Measurements from ENCODE around the gene MMP11. TPM values are rescaled to one million over a fixed set of nuclear protein-coding genes. Genes with fewer than 3 reads are reported as not detected.

The MMP11 gene
- total RNA-seq, 1 donor from 2014 or later: 0.70 TPM

DNA sequence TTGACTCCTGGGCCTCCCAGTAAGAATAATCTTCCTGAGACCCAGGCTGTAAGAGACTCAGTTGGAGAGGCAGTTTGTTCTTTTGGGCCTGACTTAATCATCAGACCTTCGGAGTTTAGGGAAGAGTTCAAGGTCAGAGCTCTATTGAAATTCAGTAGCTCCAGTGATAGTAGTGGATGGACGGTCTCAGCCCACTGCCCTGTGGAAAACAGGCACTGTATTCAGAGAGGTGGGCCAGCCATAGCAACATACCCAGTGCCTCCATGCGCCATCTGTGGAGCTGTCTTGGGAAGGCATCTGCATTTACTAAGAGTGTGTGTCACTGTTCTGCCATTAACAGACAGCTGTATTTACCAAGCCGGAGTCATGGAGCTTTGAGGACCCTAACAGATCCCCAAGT lies 17.0 kb downstream of the MMP11 start:
- no peak overlapping the region for H3K4me3 Mint-ChIP-seq
- intact Hi-C loops (cut with micrococcal nuclease): no loop called here

DNA sequence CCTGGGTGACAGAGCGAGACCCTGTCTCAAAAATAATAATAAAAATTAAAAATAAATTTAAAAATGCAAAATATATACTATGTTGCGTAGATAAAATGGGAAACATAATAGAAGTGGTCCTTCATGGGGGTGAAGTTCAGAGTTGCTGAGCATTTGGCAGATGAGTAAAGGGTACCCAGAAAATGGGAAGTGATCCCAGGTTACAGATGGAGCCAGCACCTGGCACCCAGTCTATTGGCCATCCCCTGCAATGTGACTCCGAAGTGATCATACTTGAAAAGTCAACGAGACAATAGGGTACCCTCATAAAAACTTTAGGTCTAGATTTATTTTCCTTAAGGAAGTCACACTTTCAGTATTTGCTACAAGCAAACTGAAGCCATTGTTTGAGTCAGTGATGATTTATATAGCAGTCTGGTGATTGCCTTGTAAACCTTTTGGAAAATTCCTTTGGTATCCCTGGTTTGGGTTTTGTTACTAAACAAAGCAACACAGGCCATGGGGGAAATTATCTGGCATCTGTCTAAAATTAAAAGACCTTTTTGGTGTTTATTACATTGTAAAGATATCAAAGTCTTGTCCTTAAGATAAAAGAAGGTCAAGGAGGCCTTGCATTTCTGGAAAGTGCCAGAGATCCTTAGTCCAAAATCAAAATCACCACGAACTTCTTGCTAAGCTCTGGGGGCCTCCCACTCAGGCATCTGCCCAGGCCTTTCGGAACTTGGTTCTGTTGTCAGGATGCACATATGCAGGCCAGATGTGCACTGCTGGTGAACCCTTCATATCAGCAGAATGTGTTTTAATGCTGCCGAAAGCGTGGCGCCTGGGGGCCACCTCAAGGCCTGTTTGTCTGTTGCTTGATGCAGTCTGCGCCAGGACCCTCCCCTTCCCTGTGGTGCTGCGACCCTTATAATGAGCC lies 18.4 kb downstream of the MMP11 start:
- H3K36me3 Mint-ChIP-seq (ENCODE audit: low read depth): peaks cover 27% of the 10 kb centered on the region
- intact Hi-C loops (cut with micrococcal nuclease): no loop called here
- DNase-seq: no peak
- peaks cover 29% of the 10 kb centered on the region for H3K4me1 Mint-ChIP-seq
- no peak overlapping the region for H3K27ac Mint-ChIP-seq
- H3K9me3 Mint-ChIP-seq: no peaks in the 10 kb centered on the region
- no peaks in the 10 kb centered on the region for H3K27me3 Mint-ChIP-seq
- H3K4me3 Mint-ChIP-seq: no peak overlapping the region

More for the DNA sequence above, 17.0 kb downstream of the MMP11 start:
- Mint-ChIP-seq H3K4me1 (peaks cover 32% of the 10 kb centered on the region), H3K27ac (no peak overlapping the region), H3K9me3 (no peaks in the 10 kb centered on the region), H3K27me3 (no peaks in the 10 kb centered on the region), H3K36me3 (ENCODE audit: low read depth) (peaks cover 18% of the 10 kb centered on the region)
- DNase-seq: no peak

DNA sequence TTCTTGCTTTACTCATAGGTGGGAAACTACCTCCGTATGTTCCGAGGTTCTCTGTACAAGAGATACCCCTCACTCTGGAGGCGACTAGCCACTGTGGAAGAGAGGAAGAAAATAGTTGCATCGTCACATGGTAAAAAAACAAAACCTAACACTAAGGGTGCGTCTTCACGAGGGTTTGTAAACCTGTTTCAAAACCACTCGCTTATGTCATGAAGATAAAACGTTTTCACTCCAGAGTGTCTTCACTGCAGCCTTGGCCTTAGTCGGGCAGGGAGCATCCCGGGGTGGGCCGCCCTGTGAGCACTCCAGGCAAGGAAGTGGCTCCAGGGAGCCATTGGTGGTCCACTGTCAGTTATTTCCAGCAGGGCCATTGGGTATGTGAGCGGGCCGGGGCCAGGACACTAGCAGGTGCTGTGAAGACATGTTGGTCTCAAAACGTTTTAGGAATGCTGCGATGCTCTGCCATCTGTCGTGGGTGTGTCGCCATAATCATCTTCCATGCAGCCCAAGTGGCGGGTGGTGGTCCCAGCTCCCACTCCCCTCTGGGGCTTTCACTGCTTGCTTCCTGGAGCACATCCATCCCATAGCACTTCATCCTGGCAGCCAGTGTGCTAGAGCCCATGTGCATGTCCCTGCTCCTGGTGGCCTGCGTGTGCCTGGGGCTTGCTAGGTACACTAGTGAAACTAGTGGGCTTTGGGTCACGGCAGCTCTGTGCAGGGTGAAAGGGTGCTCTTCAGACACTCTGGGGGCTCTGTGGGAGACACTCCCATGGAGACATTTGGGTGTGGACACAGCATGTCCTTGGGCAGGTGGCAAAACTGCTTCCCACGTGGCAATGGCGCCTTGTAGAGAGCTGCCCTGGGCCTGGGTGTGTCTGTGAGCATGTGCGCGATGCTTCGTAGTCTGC lies 19.3 kb downstream of the MMP11 start:
- Mint-ChIP-seq H3K4me1 (peaks cover 23% of the 10 kb centered on the region), H3K9me3 (no peaks in the 10 kb centered on the region), H3K27ac (no peak overlapping the region), H3K27me3 (no peaks in the 10 kb centered on the region), H3K4me3 (no peak overlapping the region), H3K36me3 (ENCODE audit: low read depth) (peaks cover 35% of the 10 kb centered on the region)
- DNase-seq: no peak
- intact Hi-C loops (cut with micrococcal nuclease): no loop called here

DNA sequence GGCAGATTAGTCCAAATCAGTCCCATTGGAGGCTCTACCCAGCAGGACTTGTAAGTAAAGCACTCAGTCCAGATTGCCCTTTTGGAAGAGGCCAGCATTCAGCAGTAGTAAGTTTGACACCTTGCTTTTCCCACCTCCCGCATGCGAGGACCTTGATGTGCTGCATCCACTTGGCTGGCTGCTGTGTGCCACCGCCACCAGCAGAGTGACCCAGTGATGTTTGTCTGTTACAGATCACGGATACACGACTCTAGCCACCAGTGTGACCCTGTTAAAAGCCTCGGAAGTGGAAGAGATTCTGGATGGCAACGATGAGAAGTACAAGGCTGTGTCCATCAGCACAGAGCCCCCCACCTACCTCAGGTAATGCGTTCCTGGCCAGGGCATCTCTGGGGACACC lies 20.7 kb downstream of the MMP11 start:
- Mint-ChIP-seq H3K27me3 (no peaks in the 10 kb centered on the region), H3K9me3 (no peaks in the 10 kb centered on the region), H3K27ac (no peak overlapping the region), H3K4me1 (peaks cover 17% of the 10 kb centered on the region), H3K4me3 (no peak overlapping the region), H3K36me3 (ENCODE audit: low read depth) (peaks cover 41% of the 10 kb centered on the region)
- intact Hi-C loops (cut with micrococcal nuclease): no loop called here
- DNase-seq: no peak

DNA sequence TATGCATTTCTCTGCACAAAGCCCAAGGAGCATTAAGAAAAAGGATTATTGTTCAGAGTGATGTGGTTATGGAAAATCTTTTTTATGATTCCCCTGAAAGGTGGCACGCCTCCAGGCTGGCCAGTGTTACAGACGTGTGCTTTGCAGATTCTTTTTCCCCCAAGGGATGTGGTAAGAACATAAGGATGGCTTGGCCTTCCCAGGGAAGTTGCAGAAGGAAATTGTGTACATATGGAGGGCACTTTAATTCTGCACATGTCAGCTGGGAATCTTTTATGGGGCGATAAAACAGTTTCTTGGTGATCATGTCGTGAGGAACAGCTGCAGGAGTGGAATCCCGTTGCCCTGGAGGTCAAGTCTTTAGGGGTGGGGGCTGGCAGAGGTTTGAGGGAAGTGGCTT lies 23.8 kb downstream of the MMP11 start:
- Mint-ChIP-seq H3K4me3 (no peak overlapping the region), H3K27ac (no peak overlapping the region), H3K27me3 (no peaks in the 10 kb centered on the region), H3K9me3 (no peaks in the 10 kb centered on the region), H3K36me3 (ENCODE audit: low read depth) (peaks cover 52% of the 10 kb centered on the region), H3K4me1 (peaks cover 9% of the 10 kb centered on the region)
- DNase-seq: no peak
- intact Hi-C loops (cut with micrococcal nuclease): no loop called here

DNA sequence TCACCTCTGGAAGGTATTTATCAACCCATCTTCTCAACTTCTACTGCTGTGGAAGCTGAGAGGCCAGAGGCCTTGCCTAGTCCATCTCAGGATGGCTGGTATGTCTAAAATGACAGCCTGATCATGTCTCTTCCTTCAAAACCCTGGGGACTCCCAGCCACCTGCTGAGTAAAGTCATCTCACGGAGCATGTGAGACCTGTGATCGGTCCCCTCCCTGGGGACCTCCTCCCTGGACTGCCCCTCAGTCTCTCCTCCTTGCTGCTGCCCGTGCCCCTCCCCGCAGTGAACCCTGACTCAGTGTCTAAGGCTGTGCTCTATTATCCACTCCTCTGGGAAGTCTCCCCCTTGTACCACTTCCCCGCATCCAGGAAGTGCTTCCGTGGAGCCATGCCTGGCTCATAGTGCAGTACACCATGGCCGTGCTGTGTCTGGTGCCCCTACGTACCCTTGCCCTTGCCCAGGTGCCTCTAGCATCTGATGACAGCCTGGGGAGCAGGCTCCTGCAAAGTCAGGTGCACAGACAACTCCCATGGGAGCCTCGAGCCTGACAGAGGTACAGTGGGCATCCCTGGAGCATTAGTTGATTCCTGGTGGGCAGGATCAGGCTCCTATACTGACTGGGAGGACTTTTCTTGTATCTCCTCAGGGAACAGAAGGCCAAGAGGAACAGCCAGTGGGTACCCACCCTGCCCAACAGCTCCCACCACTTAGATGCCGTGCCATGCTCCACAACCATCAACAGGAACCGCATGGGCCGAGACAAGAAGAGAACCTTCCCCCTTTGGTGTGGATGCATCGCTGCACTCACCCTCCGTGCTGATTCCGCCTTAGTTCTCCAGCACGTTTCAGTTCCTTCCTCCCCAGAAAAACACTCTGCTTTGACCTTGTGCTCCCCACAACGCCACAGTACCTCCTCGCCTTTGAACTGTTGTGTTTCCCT lies 27.9 kb downstream of the MMP11 start:
- Mint-ChIP-seq H3K4me3 (no peak overlapping the region), H3K9me3 (no peaks in the 10 kb centered on the region), H3K36me3 (ENCODE audit: low read depth) (peaks cover 62% of the 10 kb centered on the region), H3K27ac (peak overlapping the region; percentile 35), H3K4me1 (no peaks in the 10 kb centered on the region), H3K27me3 (no peaks in the 10 kb centered on the region)
- DNase-seq: no peak
- intact Hi-C loops (cut with micrococcal nuclease): no loop called here

DNA sequence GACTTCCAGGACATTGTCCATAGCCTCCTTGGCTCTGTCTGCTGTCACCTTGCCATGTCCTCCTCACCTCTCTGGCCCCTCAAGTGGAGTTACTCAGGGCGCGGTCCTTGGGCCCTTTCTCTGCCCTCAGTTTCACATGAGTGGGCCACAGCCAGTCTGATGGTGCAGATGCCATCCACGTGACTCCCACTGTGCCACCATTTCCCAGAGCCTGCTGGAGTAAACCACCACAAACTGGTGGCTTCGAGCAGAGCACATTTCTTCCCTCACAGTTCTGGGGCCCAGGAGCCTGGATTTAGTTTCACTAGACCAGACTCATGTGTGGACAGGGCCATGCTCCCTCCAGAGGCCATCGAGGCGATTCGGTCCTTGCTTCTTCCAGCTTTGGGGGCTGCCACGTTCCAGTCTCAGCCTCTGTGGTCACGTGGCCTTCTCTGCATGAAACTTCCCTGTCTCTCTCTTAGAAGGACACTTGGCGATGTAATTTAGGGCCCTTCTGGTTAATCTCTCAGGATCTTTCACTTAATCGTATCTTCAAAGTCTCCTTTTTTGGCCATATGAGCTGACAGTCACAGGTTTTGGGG lies 28.7 kb downstream of the MMP11 start:
- no peak overlapping the region for H3K4me3 Mint-ChIP-seq
- intact Hi-C loops (cut with micrococcal nuclease): no loop called here
- H3K4me1 Mint-ChIP-seq: no peaks in the 10 kb centered on the region
- H3K9me3 Mint-ChIP-seq: no peaks in the 10 kb centered on the region
- no peaks in the 10 kb centered on the region for H3K27me3 Mint-ChIP-seq
- no peak for DNase-seq
- H3K36me3 Mint-ChIP-seq (ENCODE audit: low read depth): peaks cover 64% of the 10 kb centered on the region
- peak overlapping the region; percentile 35 for H3K27ac Mint-ChIP-seq

DNA sequence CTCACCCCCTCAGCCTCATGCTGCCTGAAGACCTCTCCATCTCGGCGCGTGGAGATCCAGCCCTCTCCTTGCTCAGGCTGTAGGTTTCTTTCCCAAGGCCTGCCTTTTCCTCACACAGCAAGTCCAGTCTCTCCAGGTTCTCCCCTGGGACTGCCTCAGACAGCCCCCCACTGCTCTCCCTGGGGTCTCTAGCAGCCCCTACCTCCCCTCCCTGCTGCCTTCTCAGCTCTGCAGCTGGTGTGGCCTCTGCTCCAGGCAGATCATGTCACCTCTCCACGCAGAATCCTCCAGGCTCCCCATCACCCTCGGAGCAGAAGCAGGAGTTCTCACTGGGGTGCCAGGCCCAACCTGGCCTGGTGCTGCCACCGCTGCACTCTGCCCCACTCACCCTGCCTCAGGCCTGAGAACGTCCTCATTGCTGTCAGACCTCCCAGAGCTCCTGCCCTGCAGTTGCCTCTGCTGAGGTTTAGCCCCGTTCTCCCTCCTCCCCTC lies 29.3 kb downstream of the MMP11 start:
- Mint-ChIP-seq H3K4me1 (no peaks in the 10 kb centered on the region), H3K27ac (no peak overlapping the region), H3K4me3 (no peak overlapping the region), H3K9me3 (no peaks in the 10 kb centered on the region), H3K36me3 (ENCODE audit: low read depth) (peaks cover 62% of the 10 kb centered on the region), H3K27me3 (no peaks in the 10 kb centered on the region)
- DNase-seq: no peak
- intact Hi-C loops (cut with micrococcal nuclease): no loop called here

DNA sequence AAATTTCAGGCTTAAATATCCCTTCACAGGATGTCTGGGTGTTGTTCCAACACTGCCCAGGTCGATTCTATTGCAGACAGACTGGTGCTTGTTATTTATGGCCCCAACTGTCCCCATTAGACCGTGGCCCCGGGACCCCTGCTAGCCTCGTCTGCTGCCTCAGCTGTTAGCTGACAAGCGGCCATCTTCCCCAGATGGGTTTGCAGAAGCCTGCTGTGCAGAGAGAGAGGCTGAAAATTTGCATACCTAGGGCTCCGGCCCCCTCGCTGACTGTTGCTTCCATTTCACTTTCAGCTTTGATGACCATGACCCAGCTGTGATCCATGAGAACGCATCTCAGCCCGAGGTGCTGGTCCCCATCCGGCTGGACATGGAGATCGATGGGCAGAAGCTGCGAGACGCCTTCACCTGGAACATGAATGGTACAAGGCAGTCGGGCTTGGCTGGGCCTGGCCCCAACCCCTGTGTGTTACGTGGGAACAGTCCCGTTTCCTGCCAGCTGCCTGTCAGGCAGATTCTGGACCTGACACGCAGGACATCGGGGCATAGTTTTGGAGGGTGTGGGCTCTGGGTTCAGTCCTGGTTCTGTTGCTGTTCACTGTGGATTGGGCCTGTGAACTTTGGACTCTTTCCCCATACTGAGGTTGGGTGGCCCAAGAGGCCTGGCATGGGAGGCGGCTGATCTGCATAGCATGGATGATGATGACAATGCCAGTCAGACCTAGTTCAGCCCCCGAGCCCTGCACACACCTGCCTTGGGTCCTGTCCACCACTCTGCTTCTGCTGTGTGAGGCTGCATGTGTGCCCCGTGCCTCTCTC lies 30.6 kb downstream of the MMP11 start:
- no peaks in the 10 kb centered on the region for H3K27me3 Mint-ChIP-seq
- DNase-seq: no peak
- peaks cover 61% of the 10 kb centered on the region for H3K36me3 Mint-ChIP-seq (ENCODE audit: low read depth)
- no peak overlapping the region for H3K4me3 Mint-ChIP-seq
- no peaks in the 10 kb centered on the region for H3K9me3 Mint-ChIP-seq
- no peak overlapping the region for H3K27ac Mint-ChIP-seq
- no peaks in the 10 kb centered on the region for H3K4me1 Mint-ChIP-seq
- intact Hi-C loops (cut with micrococcal nuclease): no loop called here

DNA sequence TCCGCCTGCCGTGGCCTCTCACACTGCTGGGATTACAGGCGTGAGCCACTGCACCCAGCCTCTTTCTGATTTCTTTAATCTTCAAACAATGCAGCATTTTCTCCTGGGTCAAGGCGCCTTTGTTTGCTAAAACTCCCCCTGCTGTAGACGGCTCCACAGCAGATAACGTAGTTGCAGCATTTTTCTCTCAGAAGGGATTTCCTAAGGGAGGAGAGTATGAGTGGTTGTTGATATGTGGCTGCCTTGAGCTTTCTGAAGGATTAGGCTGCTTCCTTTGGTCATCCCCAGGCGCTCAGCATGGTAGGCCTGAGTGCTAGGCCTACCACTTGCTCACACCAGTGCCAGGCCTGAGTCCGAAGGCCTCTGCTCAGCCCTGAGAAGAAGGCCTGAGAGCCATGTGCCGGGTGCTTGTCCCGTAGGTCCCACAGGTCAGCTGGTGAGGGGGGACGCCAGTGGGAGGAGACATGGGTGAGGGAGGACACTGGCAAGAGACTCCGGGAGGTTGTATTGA lies 32.2 kb downstream of the MMP11 start:
- H3K4me1 Mint-ChIP-seq: no peaks in the 10 kb centered on the region
- no peak overlapping the region for H3K27ac Mint-ChIP-seq
- intact Hi-C loops (cut with micrococcal nuclease): no loop called here
- H3K9me3 Mint-ChIP-seq: no peaks in the 10 kb centered on the region
- H3K27me3 Mint-ChIP-seq: no peaks in the 10 kb centered on the region
- DNase-seq: no peak
- no peak overlapping the region for H3K4me3 Mint-ChIP-seq
- peaks cover 54% of the 10 kb centered on the region for H3K36me3 Mint-ChIP-seq (ENCODE audit: low read depth)

DNA sequence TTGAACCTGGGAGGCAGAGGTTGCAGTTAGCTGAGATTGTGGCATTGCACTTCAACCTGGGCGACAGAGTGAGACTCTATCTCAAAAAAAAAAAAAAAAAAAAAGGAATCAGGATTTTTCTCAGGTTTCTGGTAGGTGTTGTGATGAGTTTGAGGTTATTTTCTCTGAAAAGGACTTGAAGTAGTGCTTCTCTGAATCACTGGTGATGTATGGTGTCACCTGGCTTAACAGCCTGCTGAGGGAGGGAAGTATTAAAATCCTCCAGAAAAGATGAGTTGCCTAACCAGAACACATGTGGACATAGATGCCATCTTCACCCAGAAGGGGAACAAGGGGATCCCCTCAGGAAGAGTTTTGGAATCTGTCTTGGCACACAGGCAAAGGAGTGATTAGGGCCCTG lies 34.2 kb downstream of the MMP11 start:
- H3K27ac Mint-ChIP-seq: no peak overlapping the region

DNA sequence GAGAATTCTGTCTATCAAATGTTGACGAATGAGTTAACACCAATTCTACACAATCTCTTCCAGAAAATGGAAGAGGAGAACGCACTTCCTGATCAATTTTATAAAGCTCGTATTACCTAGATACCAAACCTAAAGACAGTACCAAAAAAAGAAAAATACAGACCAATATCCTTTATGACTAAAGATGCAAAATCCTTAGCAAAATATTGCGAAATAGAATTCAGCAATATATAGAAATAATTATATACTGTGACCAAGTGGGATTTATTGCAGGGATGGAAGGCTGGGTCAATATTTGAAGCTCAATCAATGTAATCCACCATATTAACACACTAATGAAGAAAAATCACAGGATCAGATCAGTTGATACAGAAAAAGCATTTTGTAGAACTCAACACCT lies 39.7 kb downstream of the MMP11 start:
- Mint-ChIP-seq H3K27ac (no peak overlapping the region), H3K36me3 (ENCODE audit: low read depth) (peaks cover 40% of the 10 kb centered on the region), H3K9me3 (no peaks in the 10 kb centered on the region), H3K4me1 (peaks cover 2% of the 10 kb centered on the region), H3K27me3 (no peaks in the 10 kb centered on the region), H3K4me3 (no peak overlapping the region)
- intact Hi-C loops (cut with micrococcal nuclease): no loop called here
- DNase-seq: no peak

More for the DNA sequence above, 34.2 kb downstream of the MMP11 start:
- Mint-ChIP-seq H3K9me3 (no peaks in the 10 kb centered on the region), H3K4me1 (no peaks in the 10 kb centered on the region), H3K27me3 (no peaks in the 10 kb centered on the region), H3K4me3 (no peak overlapping the region), H3K36me3 (ENCODE audit: low read depth) (peaks cover 50% of the 10 kb centered on the region)
- intact Hi-C loops (cut with micrococcal nuclease): no loop called here
- DNase-seq: no peak

Measured in activated CD4-positive, alpha-beta T cell treated with anti-CD3 and anti-CD28 coated beads, Interleukin-2, amount 10 ng/mL, durations not matched to agents 24 days and 14 days (primary cell).